GM19035 (cell line): ENCODE data around the gene CPSF4.

Experiments used
- ATAC-seq: cut with Tn5 transposase; IDR thresholded peaks from one replicate; pipeline ENCODE4 v1.9.1; 2021; ENCODE audit not compliant: unreplicated experiment

CPSF4 gene

DNA sequence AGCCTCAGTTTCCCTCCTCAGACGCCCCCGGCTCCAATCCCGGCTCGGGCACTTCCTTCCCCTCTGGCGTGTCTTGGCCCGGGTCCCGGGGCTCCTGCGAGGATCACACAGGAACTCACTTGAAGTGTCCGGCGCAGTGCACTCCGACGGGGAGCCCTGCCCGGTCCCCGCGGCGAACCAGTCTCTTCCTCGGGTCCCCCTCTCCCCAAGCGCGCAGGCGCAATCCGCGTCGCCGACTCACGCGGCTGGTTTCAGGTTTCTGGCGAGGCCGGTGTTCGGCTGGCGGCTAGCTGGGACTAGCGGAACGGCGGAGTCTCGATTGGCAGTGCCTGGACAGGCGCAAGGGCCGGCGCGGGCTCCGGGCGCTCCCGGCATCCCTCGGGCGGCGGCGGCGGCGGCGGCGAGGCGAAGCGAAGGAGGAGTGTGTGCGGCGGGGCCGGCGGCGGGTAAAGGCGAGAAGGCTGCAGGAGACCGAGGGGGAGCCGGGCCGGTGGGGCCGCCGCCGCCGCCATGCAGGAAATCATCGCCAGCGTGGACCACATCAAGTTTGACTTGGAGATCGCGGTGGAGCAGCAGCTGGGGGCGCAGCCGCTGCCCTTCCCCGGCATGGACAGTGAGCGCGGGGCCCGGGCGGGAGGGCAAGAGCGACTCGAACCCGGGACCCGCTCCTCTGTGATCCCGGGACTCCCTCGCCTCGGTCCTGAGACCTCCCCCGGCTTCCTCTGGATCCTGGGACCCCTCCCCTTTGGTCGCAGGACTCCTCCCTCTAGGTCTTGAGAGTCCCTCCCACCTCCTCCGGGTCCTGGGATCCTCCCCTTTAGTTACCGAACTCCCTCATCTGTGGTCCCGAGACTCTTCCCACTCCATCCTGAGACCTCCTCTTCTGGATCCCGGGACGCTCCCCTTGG is at the start of gene CPSF4, which contains the start of gene PTCD1:
Gene CPSF4 (plus strand): TSS at position 371 of the 908 bp plus-strand sequence. CDS start 140 bp downstream, at position 511.
Gene PTCD1 (minus strand): TSS at position 226 of the 908 bp plus-strand sequence. CDS start 3,556 bp downstream, outside the sequence.
- ATAC-seq, result peak; percentile 92

DNA sequence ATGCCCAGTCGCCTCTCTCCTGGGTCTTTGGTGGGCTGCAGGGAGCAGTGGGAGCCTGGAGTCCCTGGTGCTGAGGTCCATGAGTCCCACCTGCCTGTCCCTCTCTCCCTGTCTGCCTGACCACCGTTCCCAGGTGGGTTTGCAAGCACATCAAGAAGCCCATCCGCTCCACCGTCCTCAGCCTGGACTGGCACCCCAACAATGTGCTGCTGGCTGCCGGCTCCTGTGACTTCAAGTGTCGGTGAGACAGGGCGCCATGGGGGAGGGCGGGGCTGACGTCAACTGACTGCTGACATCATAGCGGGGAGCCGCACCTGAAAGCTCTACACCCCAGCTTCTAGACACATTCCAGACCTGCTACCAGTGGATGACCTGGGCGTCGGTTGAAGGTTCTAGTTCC is 49.0 kb upstream of the CPSF4 start:
- no peak for ATAC-seq

DNA sequence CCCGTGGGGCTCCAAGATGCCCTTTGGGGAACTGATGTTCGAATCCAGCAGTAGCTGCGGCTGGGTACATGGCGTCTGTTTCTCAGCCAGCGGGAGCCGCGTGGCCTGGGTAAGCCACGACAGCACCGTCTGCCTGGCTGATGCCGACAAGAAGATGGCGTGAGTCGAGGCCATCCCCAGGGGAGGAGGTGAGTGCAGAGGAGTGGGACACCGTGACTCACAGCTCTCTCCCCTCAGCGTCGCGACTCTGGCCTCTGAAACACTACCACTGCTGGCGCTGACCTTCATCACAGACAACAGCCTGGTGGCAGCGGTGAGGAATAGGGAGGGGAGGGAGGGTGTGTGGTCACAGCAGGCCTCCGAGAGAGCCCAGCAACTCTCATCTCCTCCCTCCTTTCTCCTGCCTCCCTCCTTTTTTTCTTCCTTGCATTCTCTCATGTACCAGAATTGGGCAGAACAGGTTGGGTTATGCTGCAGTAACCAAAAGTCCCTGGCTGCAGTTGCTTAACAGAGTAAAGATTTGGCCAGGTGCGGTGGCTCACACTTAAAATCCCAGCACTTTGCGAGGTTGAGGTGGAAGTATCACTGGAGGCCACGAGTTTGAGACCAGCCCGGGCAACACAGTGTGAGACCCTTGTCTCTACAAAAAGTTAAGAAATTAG is 47.7 kb upstream of the CPSF4 start:
- ATAC-seq, result no peak

DNA sequence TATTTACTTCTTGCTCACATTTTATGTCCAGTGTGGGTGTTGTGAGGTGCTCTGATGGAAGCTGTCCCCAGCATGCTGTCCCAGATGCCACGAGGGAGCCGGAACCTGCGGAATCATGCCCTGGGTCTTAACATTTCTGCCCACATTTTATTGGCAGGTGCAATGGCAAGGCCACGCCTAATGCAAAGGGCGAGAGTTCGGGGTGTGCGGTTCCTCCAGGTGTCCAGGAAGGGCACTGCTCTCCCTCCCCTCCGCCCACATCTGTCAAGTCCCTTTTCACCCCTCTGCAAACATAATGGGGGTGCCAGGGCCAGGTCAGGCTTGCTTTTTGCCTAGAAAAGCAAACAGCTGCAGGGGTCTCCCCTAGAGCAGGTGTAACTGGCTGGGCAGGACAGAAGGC is 46.7 kb upstream of the CPSF4 start:
- ATAC-seq, result no peak

DNA sequence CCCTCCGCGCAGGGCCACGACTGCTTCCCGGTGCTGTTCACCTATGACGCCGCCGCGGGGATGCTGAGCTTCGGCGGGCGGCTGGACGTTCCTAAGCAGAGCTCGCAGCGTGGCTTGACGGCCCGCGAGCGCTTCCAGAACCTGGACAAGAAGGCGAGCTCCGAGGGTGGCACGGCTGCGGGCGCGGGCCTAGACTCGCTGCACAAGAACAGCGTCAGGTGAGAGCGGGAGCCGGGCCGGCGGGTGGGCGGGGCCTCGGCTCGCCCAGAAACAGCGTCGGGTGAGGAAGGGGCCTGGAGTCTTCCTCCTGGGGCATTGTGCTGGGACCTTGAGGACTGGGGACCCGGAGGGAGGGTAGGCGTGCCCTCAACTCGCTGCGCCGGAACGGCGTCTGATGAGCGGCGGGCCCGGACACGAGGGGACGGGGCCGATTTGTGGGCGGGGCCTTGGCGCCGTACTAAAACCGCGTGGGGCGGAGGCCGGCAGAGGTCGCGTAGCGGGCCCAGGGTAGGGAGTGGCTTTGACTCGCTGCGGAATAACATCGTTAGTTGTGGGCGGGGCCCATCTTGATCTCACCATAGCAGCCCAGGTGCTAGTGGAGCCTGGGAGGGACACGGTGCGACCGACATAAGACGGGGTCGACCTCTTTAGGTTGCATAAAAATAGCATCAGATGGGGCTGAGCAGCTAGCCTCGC is 45.9 kb upstream of the CPSF4 start:
- no peak for ATAC-seq

DNA sequence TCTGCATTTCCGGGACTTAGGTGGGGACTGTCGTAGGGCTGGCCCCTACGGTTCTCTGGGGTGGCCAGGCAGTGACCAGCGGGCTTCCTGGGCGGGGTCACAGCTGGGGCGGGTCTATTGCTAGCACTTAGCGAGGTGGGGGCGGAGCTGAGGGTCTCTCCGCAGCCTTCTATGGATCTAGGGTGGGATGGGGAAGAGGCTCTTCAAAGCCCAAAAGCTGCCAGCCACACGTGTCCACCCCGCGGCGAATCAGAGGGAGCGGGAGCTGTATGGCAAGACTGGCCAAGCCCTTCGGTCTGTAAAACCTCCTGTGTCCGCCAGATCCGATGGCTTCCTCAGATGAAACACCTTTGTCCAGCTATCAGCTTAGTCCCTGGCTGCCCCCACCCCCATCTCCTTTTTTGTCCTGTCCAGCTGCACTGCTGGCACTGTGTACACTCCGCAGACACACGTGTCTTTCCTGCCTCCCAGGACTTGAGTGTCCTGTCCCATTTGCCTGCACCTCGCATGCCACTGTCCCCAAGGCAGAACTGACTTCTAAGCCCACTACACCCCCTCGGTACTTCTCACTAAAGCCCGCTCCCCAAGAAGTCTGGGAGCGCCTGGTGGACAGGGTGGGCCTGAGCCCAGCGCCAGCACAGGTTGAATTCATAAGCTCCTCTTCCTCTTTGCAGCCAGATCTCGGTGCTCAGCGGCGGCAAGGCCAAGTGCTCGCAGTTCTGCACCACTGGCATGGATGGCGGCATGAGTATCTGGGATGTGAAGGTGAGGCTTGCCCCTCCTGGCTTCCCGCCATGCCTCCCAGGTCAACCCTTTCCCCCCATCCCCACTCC is 45.2 kb upstream of the CPSF4 start:
- ATAC-seq, result no peak

DNA sequence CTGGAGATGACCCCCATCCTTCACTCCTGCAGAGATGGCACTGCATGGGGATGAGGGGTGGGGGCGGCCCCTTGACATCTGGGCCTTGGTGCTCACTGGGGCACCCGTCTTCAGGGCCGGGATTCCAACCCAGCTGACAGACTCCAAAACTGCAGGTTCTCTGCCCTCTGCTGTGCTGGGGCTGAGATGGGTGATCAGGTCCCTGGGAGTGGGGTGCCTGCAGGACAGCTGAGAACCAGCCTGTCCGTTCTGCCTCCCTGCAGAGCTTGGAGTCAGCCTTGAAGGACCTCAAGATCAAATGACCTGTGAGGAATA is 44.6 kb upstream of the CPSF4 start:
- ATAC-seq, result no peak

DNA sequence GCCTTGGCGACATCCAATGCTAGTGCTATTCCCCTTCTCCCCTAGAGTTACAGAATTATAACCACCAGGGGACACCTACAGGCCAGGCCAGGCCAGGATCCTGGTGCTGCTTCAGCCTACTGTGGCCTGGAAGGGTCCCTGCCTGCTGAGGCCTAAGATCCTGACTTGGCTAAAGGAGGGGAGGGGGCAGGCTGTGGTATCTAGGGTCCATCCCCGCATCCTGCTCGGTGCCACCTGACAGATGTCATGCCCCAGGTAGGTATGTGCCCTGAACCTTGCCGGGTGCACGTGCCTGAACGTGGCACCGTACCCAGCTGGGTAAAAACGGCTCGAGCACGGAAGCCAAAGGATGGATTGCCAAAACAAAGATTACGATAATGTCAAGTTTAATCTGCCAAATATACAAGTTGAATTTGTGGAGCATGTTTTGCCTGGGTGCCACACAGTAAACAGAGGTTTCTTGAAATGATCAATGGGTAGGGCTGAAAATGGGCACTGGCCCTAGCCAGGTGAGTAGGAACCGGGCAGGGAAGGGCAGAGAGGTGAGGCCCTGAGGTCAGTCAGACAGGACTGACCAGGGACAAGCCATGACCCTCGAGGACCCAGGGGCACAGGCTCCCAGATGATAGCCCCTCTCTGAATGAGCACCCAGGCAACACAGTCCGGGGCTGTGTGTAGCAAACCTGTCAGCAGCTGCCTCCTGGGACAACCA is 43.0 kb upstream of the CPSF4 start:
- ATAC-seq, result no peak

DNA sequence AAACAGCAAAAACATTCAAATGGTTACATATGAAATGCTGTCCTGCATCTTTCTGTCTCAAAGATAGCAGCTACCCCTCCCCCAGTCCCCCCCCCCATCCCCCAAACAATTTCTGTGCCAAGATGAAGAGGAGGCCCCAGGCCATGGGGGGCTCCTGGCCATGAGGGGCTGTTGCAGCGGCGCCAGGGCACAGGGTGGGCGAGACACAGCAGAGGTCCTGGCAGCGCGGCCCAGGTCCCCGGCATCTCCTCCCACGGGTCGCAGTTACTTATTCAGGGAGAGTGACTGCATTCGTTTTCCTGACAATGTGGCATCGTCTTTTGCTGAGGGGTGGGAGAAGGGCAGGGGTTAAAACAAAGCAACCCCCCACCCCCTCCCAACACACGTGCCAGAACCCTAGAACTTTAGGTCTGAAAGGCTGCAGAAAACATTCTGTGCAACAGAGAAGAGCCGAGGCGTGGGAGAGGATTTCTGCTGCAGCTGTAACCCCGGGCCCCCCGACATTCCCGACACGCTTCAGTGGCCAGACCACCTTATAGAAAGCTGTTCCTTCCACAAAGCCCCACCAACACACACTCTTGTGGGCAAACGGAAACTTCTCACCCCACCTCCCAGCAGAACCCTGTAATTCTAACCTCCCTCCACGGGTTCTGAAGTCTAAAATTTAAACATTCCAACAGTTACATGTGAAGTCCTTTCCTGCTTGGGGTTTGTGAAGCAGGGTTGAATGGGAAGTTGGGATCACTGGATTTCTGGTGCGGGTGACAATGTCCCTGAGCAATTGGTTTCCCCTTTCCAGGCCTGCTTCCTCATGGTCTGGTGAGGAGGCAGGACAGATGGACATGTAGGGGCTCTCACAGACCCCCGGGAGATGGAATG is 42.1 kb upstream of the CPSF4 start:
- ATAC-seq, result no peak

DNA sequence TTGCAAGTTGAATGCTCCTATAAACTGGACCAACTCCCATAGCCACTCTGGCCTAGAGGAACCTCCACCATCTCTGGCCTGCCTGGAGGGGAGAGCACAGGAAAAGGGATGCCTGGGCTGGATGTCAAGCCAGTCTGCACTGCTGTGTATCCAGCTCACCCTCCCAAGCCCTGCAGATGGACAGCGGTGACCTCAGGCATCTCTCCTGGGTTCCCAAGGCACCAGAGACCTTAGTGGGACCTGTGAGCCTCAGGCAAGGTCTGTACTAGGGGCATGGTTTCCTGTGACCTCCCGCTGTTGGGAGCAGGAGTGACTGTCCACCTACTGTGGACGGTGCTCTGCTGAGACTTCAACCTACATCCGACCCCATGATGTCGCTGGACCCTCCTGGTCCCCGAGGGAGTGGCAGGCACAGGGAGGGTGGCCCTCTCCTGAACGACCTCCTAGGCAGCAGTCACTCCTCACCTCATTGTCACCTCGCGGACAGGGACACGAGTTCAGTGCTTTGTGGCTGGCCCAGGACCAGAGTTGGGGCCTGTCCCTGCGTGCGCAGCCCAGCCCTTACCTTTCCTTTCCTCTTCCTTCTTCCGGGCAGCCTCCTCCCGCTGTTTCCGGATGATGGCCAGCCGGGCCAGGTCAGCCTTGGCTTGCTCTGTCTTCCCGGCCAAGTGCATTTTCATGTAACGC is 41.3 kb upstream of the CPSF4 start:
- no peak for ATAC-seq

DNA sequence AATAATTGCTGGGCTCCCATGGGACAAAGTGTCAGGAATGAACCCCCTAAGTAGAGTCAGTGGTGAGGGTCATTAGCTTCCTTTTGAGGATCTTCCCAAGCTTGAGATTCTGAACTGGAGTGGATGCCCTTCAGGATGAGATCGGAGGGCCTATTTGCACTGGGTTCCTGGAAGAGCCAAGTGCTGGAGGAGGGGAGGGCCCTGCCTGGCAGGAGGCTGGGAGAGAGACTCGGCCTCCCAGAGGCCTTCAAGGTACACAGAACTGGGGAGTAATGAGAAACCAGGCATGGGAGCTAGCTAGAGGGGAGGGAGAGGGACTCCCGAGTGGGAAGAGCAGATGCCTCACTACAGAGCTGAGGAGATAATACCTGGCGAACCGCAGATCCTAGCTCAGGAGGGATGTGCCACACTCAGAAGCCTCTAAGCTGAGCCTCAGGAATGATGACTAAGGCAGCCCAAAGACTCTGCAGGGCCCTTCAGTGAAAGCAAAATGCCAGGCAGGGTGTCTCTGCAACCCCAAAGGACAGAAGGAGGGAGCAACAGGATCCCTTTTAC is 39.8 kb upstream of the CPSF4 start:
- ATAC-seq, result no peak

DNA sequence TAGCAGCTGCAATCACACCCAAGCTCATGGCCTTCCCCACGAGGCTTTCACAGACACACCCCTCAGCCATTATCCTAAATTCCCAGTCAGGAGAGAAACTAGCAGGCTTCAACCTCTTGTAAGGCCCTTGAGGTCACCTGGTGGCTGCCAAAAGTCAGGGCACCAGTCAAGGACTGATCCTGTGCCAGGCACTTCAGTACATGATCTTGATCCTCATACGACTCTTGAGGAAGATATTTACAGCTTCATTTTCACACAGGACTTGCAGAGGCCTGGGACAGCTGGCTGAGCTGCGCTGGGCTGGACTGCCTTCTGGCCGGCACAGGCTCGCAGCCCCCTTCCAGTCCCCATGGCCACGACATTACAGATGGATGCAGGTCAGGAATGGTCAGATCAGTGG is 39.1 kb upstream of the CPSF4 start:
- no peak for ATAC-seq

DNA sequence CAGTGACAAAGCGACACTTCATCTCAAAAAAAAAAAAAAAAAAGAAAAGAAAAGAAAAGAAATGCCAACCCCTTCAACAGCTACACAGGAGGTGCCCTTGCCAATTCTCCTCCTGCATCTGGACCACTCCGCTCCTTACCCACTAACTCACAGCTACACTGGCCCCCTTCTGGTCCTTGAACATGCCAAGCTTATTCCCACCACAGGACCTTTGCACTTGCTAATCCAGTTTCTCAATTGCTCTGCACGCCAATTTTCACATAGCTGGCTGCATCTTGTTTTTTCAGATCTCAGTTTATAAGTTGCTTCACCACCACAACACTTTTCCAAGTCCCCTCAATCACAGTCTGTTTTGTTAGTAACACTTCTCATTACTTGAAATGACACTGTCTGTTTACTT is 35.9 kb upstream of the CPSF4 start:
- no peak for ATAC-seq

DNA sequence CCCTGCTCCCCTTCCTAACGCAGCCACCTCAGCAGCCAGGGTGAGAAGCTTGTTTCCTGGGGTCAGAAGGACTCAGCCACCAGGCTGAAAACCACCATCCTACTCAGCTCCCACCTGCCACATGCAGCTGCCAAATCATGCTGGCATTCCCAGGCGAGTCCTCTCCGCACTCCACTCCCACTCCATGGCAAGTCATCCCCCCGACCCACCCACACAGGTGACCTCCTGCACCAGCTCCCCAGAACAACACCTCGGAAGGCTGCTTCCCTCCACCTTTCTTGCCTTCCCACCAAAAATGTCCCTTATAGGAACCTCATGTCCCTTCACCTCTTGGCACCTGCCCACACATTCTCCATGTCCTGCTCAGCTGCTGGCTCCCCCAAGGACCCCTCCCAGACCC is 35.0 kb upstream of the CPSF4 start:
- no peak for ATAC-seq

DNA sequence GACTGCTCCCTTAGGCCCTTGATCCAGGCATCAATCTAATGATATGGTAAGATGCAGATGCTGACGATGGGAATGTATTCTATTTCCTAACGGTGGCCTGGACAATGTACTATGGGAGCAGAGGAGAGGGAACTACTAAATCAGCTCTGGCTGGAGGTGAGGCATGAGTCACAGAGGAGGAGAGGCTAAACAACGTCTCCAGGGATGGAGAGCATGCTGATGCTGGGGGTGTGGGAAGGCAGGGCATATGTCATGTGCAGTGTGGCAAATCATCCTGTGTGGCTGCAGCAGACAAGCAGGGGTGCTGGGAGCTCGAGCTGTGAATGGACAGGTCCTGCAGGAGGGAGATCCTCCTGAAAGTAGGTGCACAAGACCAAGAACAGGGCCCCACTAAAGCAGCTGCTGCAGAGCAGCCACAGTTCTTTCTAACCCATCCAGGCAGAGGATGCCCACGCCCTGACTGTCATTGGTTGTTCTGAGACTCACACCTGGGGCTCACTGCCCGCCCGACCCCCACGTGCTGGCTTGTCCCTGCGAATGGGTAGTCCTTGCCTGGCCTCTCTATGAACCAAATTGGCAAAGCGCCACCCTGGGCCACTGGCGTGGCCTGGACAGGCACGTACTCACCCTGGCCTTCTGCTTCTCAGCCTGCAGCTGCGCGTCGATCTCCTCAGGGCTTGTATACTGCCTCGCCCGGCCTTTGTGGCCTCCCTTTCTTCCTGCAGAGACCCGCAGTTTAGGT is 34.3 kb upstream of the CPSF4 start:
- no peak for ATAC-seq

DNA sequence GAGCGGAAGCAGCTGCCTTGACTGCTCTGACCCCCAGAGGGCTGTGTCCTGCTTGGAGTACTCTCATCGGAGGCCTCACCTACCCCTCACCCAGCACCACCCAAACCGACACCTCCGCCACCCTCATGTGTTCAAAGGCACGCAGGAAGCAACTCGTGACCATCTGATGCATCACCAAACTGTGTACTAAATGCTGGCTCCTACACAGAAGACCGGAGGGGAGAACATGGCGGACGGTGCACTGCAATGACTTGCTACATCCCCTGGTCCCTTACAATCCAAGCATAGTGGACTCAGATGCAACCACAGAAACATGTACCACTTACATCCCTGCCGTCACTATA is 33.8 kb upstream of the CPSF4 start:
- no peak for ATAC-seq

DNA sequence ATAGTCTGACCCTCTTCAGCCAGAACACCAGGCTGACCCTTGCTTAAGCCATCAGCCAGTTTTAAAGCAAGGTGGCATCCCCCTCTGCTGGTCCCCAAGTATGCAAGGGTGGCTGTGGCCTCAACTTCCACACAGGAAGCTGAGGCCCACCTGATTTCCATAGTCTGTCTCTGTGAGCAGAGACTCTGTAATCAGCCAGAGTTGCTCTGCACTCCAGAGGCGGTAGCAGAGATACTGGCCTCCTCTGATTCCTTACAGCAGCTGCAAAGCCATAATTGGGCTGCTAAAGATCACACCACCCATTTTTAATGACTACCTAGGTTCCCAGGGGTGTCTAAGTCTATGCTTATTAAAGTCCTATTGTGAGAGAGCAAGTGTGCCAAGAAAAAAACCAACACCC is 32.2 kb upstream of the CPSF4 start:
- no peak for ATAC-seq

DNA sequence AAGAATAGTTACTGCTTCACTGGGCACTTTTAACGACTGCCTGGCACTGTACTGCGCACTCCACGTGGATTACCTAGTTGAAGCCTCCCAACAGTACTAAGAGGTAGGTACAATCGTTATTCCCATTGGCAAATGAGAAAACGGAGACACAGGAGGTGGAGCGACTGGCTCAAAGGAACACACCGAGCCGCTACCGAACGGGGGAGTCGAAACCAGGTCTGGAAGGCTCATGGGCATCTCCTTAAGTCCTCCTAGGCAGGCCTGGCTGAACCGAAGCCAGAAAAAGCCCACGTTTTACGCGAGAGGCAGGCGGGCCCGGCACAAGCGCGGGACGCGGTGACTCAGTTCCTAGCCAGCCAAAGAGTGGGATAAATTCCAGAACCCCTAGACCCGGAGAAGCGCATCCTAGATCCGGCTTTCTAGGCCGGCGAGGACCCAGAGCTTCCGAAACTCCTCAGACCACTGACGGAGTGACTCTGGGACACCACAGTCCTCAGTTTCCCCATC is 30.8 kb upstream of the CPSF4 start:
- ATAC-seq, result peak; percentile 8
